NCI-H187 treated with DMSO at 0.1 percent for 48 hours (cell line): ENCODE measurements around the gene FOXI1.
A peak's percentile ranks its signal among the peaks of the same experiment; 100 is the strongest.
"Not testable (repeated sequence)": the region's sequence is repeated elsewhere in the genome, so short reads cannot be mapped to it uniquely, and the experiment has no call there.

Experiments
- DNase-seq: peaks from one replicate; lab custom pipeline; 2025; lab: John Stamatoyannopoulos, UW

Gene FOXI1

GRCh38 chr5:170092455-170093101 is 13.1 kb upstream of the FOXI1 start:
- no peak for DNase-seq

GRCh38 chr5:170094329-170094728 is 11.4 kb upstream of the FOXI1 start:
- DNase-seq: not testable (repeated sequence)

GRCh38 chr5:170095646-170096045 is 10.1 kb upstream of the FOXI1 start:
- DNase-seq: no peak

- DNase-seq: no peak
These were observed 7.8 kb upstream of the FOXI1 start for GRCh38 chr5:170097934-170098333.

- peak; percentile 9 for DNase-seq
These were observed 5.4 kb upstream of the FOXI1 start for GRCh38 chr5:170100066-170100943.

- no peak for DNase-seq
These were observed 2.2 kb upstream of the FOXI1 start for GRCh38 chr5:170103447-170103846.

GRCh38 chr5:170104299-170104698 is 1.4 kb upstream of the FOXI1 start:
- DNase-seq: no peak

GRCh38 chr5:170104710-170105109 is 987 bp upstream of the FOXI1 start:
- no peak for DNase-seq

- DNase-seq: no peak
These were observed 2.0 kb downstream of the FOXI1 start for GRCh38 chr5:170107674-170108073.

- DNase-seq: no peak
These were observed 2.6 kb downstream of the FOXI1 start for GRCh38 chr5:170108266-170108785.

GRCh38 chr5:170109059-170110031 is 3.6 kb downstream of the FOXI1 start:
- DNase-seq: no peak

GRCh38 chr5:170110403-170111087 is 4.8 kb downstream of the FOXI1 start:
- DNase-seq: no peak

GRCh38 chr5:170111088-170111785 is 5.5 kb downstream of the FOXI1 start:
- no peak for DNase-seq

- DNase-seq: no peak
These were observed 7.3 kb downstream of the FOXI1 start for GRCh38 chr5:170112876-170113521.

- DNase-seq: no peak
These were observed 7.8 kb downstream of the FOXI1 start for GRCh38 chr5:170113522-170113900.

GRCh38 chr5:170114271-170114670 is 8.6 kb downstream of the FOXI1 start:
- DNase-seq: no peak

GRCh38 chr5:170115925-170116324 is 10.2 kb downstream of the FOXI1 start:
- no peak for DNase-seq

GRCh38 chr5:170117736-170118135 is 12.0 kb downstream of the FOXI1 start:
- no peak for DNase-seq

GRCh38 chr5:170120576-170120975 is 14.9 kb downstream of the FOXI1 start:
- no peak for DNase-seq

GRCh38 chr5:170121321-170121720 is 15.6 kb downstream of the FOXI1 start:
- no peak for DNase-seq
